ENCODE data around the gene NMD3. TPM values are rescaled to one million over a fixed set of nuclear protein-coding genes. Genes with fewer than 3 reads are reported as not detected.
A peak's percentile ranks its signal among the peaks of the same experiment; 100 is the strongest.

Gene NMD3
- total and polyA plus RNA-seq, 2 of the 4 experiments (the other 2 are of a cell fraction), result 33.8 to 95.0 TPM

DNA sequence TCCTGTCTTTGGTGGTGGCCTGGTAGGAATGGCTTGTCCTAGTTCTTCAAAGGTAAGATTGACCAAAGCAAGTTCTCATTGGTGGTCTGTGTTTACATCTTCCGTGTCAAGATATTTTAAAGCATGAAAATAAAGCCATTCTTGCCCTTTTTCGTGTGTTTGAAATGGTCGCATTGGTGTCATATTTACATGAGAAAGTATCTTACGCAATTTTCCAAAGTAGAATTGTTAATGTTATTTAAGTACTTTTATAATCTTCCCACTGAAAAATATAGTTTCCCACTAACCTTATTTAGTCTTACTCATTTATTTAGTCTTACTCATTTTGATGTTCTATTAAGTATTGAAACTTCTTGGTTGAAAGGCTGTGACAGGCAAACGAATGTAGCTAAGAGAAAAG is 31.0 kb downstream of the NMD3 start:
- H2BK20ac ChIP-seq (ENCODE audit: low read depth, low read length), result no peak overlapping the region
- H4K8ac ChIP-seq (ENCODE audit: low read depth in 2 of 2, low read length in 2 of 2), result no peak overlapping the region
- no peak overlapping the region for H3K4ac ChIP-seq (ENCODE audit: low read depth, low read length)
- TF ChIP-seq CEBPB (IDR thresholded peaks at IDR 0.05; ENCODE audit: low read depth, low read length) (peak; percentile 65), SMC3 (IDR thresholded peaks at IDR 0.05; ENCODE audit: low read depth, low read length) (no peak)
- ATAC-seq (ENCODE audit: low read depth) (no peak), DNase-seq (no peak)
- in situ Hi-C loops (cut with MboI; ENCODE audit: low sequenced_read_pairs) (no loop called here), intact Hi-C loops (cut with micrococcal nuclease) (no loop called here), dilution Hi-C loops (cut with HindIII; ENCODE audit: low sequenced_read_pairs, unreplicated experiment) (no loop called here)
- no peaks in the 10 kb centered on the region for H3K9me3 ChIP-seq (ENCODE audit: control insufficient read depth, insufficient read depth, low read length)
- H3K4me3 ChIP-seq (ENCODE audit: insufficient read depth, low read depth, low read length), result no peak overlapping the region
- POLR2A ChIA-PET (ENCODE audit: unreplicated experiment), result no interaction called here
- no peaks in the 10 kb centered on the region for H4K20me1 ChIP-seq (ENCODE audit: insufficient read depth, low read length)
- no peak overlapping the region for H4K91ac ChIP-seq (ENCODE audit: insufficient read depth, low read depth, low read length)
- no peak overlapping the region for H2AK5ac ChIP-seq (ENCODE audit: low read depth, low read length)
- H3K36me3 ChIP-seq (ENCODE audit: control insufficient read depth, insufficient read depth, low read length), result peaks cover 37% of the 10 kb centered on the region
- no peak overlapping the region for H2BK15ac ChIP-seq (ENCODE audit: low read depth, low read length)
- H3K56ac ChIP-seq (ENCODE audit: extremely low read depth, insufficient read depth, low read length), result no peak overlapping the region
- peak overlapping the region; percentile 26 for H2BK5ac ChIP-seq (ENCODE audit: low read depth, low read length, poor library complexity, severe bottlenecking)
- H3K23ac ChIP-seq (ENCODE audit: low read depth, low read length), result no peak overlapping the region
- no peak overlapping the region for H3K9ac ChIP-seq (ENCODE audit: low read depth, low read length)
- peaks cover 22 to 23% of the 10 kb centered on the region in 2 experiments for H3K79me1 ChIP-seq (ENCODE audit: low read depth in 1 of 2, low read length in 2 of 2)
- no peak overlapping the region for H2AFZ ChIP-seq (replicated peaks; ENCODE audit: low read length, poor library complexity)
- no peak overlapping the region for H4K5ac ChIP-seq (ENCODE audit: low read depth, low read length)
- BruUV-seq (replicated peaks), result no TSS peak
- H3K27ac ChIP-seq (ENCODE audit: insufficient read depth, low read length), result no peak overlapping the region
- no peak overlapping the region for H2BK120ac ChIP-seq (ENCODE audit: low read depth, low read length)
- WGBS, 2 experiments (ENCODE audit: extremely low coverage in 2 of 2, insufficient read length in 1 of 2), result no CpG with 5 or more reads among the region's 5 CpGs
- peaks cover 8% of the 10 kb centered on the region for H3K4me1 ChIP-seq (ENCODE audit: control insufficient read depth, insufficient read depth, low read length)
- peak overlapping the region; percentile 55; the same call in 1 of the 2 replicates for H3K18ac ChIP-seq (ENCODE audit: low read depth, low read length)
- CTCF ChIA-PET, result no interaction called here
- no peak overlapping the region for H3K14ac ChIP-seq (replicated peaks; ENCODE audit: low read depth, low read length)
- H3K27me3 ChIP-seq (ENCODE audit: control insufficient read depth, insufficient read depth, low read length), result no peaks in the 10 kb centered on the region
- peaks cover 4% of the 10 kb centered on the region for H3K9me1 ChIP-seq (ENCODE audit: insufficient read depth, low read length)
- no peak overlapping the region for H3K4me2 ChIP-seq (ENCODE audit: low read depth, low read length)
- no peak overlapping the region for H2AK9ac ChIP-seq (replicated peaks; ENCODE audit: low read depth, low read length, poor library complexity)
